HCT116 (cell line): ENCODE measurements around the gene DOCK1. TPM values are rescaled to one million over a fixed set of nuclear protein-coding genes. Genes with fewer than 3 reads are reported as not detected.

Experiments
- ATAC-seq: fragments of 200-7000 bp; cut with Tn5 transposase; 2 replicates; pipeline ENCODE4 v1.9.1; 2020; ENCODE audit warnings: mild to moderate bottlenecking, moderate library complexity
- BruUV-seq: library from RNA; stranded (reverse); fragments of 400-500 nt; replicated peaks from 2 replicates; lab custom pipeline; 2021; lab: Mats Ljungman, UMichigan
- CTCF ChIA-PET: fragments of 300-600 bp; sonication (Branson Sonifier 250); formaldehyde crosslinking; loops from one replicate; lab custom pipeline; 2021; ENCODE audit warnings: antibody characterized with exemption; lab: Charles Lee
- POLR2A ChIA-PET: fragments of 300-600, 350-600 bp; sonication (Branson Sonifier 250); formaldehyde crosslinking; loops from one replicate; lab custom pipeline; 2021; ENCODE audit warnings: antibody characterized with exemption; lab: Charles Lee
- RAD21 ChIA-PET, 2 experiments: fragments of 300-600 bp; sonication (Branson Sonifier 250); formaldehyde crosslinking; loops; one replicate each; lab custom pipeline; 2023; ENCODE audit warnings: low total read pairs in 2 of 2; ENCODE audit not compliant: uncharacterized antibody in 2 of 2, unreplicated experiment in 2 of 2, low non-redundant PET in 1 of 2; lab: Charles Lee
- DNase-seq: peaks from one replicate; pipeline ENCODE4 v3.0.0-alpha.2; 2010; ENCODE audit warnings: low read depth, low spot score
- H2AFZ ChIP-seq: fragments of 200-600 bp; shearing (Covaris generic), sonication (generic); 2 replicates; pipeline ENCODE4 v1.6.1; 2017; ENCODE audit warnings: low read depth, mixed run types, mixed read lengths, antibody characterized with exemption, low read length; ENCODE audit not compliant: poor library complexity, severe bottlenecking
- H3K27ac ChIP-seq: 2 replicates; pipeline ENCODE4 v1.5.1; 2012; ENCODE audit warnings: low read depth, low read length
- H3K27me3 ChIP-seq: fragments of 200-600 bp; sonication (generic); 2 replicates; pipeline ENCODE4 v1.6.1; 2016; ENCODE audit warnings: mixed run types, low read length, mixed read lengths; ENCODE audit not compliant: insufficient read depth
- H3K36me3 ChIP-seq, 2 experiments: fragments of 200-500 bp in 1 of 2; fragments of 200-600 bp in 1 of 2; sonication (Bioruptor generic) in 1 of 2; sonication (generic) in 1 of 2; 2 replicates each; pipeline versions ENCODE4 v1.5.1 to v1.6.1; 2014 to 2016; ENCODE audit warnings: low read length in 2 of 2, inconsistent platforms in 1 of 2, mixed read lengths in 1 of 2, mixed run types in 1 of 2; ENCODE audit not compliant: insufficient read depth in 2 of 2, control insufficient read depth in 1 of 2
- H3K4me1 ChIP-seq, 2 experiments: fragments of 200-600 bp in 1 of 2; sonication (generic) in 1 of 2; 2 replicates each; pipeline versions ENCODE4 v1.5.1 to v1.6.1; 2012 to 2017; ENCODE audit warnings: low read length in 2 of 2, inconsistent platforms in 1 of 2, mild to moderate bottlenecking in 1 of 2, mixed read lengths in 1 of 2, mixed run types in 1 of 2, moderate library complexity in 1 of 2; ENCODE audit not compliant: insufficient read depth in 2 of 2, control insufficient read depth in 1 of 2
- H3K4me2 ChIP-seq: fragments of 200-600 bp; sonication (generic); 2 replicates; pipeline ENCODE4 v1.6.1; 2017; ENCODE audit warnings: mixed run types, low read length, mixed read lengths
- H3K4me3 ChIP-seq, 2 experiments: fragments of 200-600 bp in 1 of 2; sonication (generic) in 1 of 2; replicated peaks in 1 of 2; 2 replicates each; pipeline ENCODE4 v1.5.1; 2011 to 2016; ENCODE audit warnings: low read length in 2 of 2, control low read depth in 1 of 2, low read depth in 1 of 2, mild to moderate bottlenecking in 1 of 2, mixed read lengths in 1 of 2, mixed run types in 1 of 2
- H3K79me2 ChIP-seq: fragments of 200-600 bp; sonication (generic); 2 replicates; pipeline ENCODE4 v1.6.1; 2017; ENCODE audit warnings: mild to moderate bottlenecking, mixed run types, low read length, moderate library complexity, mixed read lengths; ENCODE audit not compliant: insufficient read depth
- H3K9ac ChIP-seq: fragments of 200-600 bp; sonication (generic); 2 replicates; pipeline ENCODE4 v1.6.1; 2016; ENCODE audit warnings: low read length, mixed read lengths
- H3K9me2 ChIP-seq: fragments of 200-600 bp; sonication (generic), shearing (Covaris generic); 2 replicates; pipeline ENCODE4 v1.6.1; 2017; ENCODE audit warnings: mixed run types, mild to moderate bottlenecking, moderate library complexity; ENCODE audit not compliant: insufficient read depth
- H3K9me3 ChIP-seq, 2 experiments: fragments of 200-500 bp in 1 of 2; fragments of 200-600 bp in 1 of 2; sonication (Bioruptor generic) in 1 of 2; sonication (generic) in 1 of 2; 2 replicates each; pipeline ENCODE4 v1.6.1; 2014 to 2017; ENCODE audit warnings: low read length in 2 of 2, mixed read lengths in 2 of 2, inconsistent platforms in 1 of 2, low read depth in 1 of 2, mild to moderate bottlenecking in 1 of 2, mixed run types in 1 of 2, moderate library complexity in 1 of 2; ENCODE audit not compliant: control insufficient read depth in 1 of 2, insufficient read depth in 1 of 2
- H4K20me1 ChIP-seq: fragments of 200-600 bp; sonication (generic), shearing (Covaris generic); 2 replicates; pipeline ENCODE4 v1.6.1; 2017; ENCODE audit warnings: mixed run types, mild to moderate bottlenecking, moderate library complexity; ENCODE audit not compliant: insufficient read depth
- ATF3 ChIP-seq: IDR thresholded peaks from 2 replicates; pipeline ENCODE4 v1.6.1; 2012
- EGR1 ChIP-seq: IDR thresholded peaks from 2 replicates; pipeline ENCODE4 v1.6.1; 2012; ENCODE audit warnings: low read depth
- EZH2phosphoT487 ChIP-seq: fragments of 200-600 bp; IDR thresholded peaks from 2 replicates; pipeline ENCODE4 v1.6.1; 2018; ENCODE audit warnings: antibody characterized with exemption, borderline replicate concordance
- JUND ChIP-seq: IDR thresholded peaks from 2 replicates; pipeline ENCODE4 v1.6.1; 2012
- POLR2AphosphoS5 ChIP-seq: IDR thresholded peaks from 2 replicates; pipeline ENCODE4 v1.6.1; 2011; ENCODE audit warnings: mild to moderate bottlenecking, low read depth, low read length, moderate library complexity
- REST ChIP-seq: IDR thresholded peaks from 2 replicates; pipeline ENCODE4 v1.6.1; 2012; ENCODE audit warnings: low read depth
- SP1 ChIP-seq: IDR thresholded peaks from 2 replicates; pipeline ENCODE4 v1.6.1; 2012; ENCODE audit warnings: low read depth
- TCF7L2 ChIP-seq: IDR thresholded peaks from 2 replicates; pipeline ENCODE4 v1.7.0; 2011; ENCODE audit warnings: borderline replicate concordance, inconsistent platforms; ENCODE audit not compliant: insufficient read depth, insufficient read length; ENCODE audit errors: extremely low read depth
- ZFX ChIP-seq: fragments of 450-650 bp; IDR thresholded peaks from 2 replicates; pipeline ENCODE4 v1.6.1; 2017
- intact Hi-C: fragments of 100-400 bp; cut with micrococcal nuclease; formaldehyde crosslinking; loops from 2 replicates; pipeline ENCODE4 v1.10.0; 2022
- total RNA-seq: library from RNA; stranded (reverse); gene quantifications from one replicate; pipeline ENCODE4 v1.2.1, GENCODE V29; 2021; ENCODE audit not compliant: unreplicated experiment
- TF ChIP-seq, protein P1 (sequence below), 3 experiments: fragments of 200-600 bp in 1 of 3; sonication (generic) in 1 of 3; IDR thresholded peaks in 2 of 3; conservative IDR thresholded peaks in 1 of 3; 2 replicates each; pipeline ENCODE4 v1.5.1; 2012 to 2017; ENCODE audit warnings: low read depth in 2 of 3, low read length in 2 of 3, antibody characterized with exemption in 1 of 3, borderline replicate concordance in 1 of 3, control low read depth in 1 of 3, mild to moderate bottlenecking in 1 of 3, mixed read lengths in 1 of 3, mixed run types in 1 of 3, moderate library complexity in 1 of 3; ENCODE audit not compliant: insufficient read depth in 1 of 3
- TF ChIP-seq, protein P2 (sequence below): IDR thresholded peaks from 2 replicates; pipeline ENCODE4 v1.6.1; 2012

Gene DOCK1
- total RNA-seq, 1 experiment from 2014 or later = 46.5 TPM

- H3K36me3 ChIP-seq = no peaks in the 10 kb centered on the region
- H3K27ac ChIP-seq = no peak overlapping the region
- CTCF ChIA-PET = no interaction called here
- BruUV-seq = no TSS peak
- no peak overlapping the region for H3K4me2 ChIP-seq
- TF ChIP-seq REST = no peak
- TF ChIP-seq TCF7L2 = no peak
- TF ChIP-seq ZFX = no peak
- TF ChIP-seq POLR2AphosphoS5 = no peak
- no peak for TF ChIP-seq JUND
- TF ChIP-seq, protein P1, sequence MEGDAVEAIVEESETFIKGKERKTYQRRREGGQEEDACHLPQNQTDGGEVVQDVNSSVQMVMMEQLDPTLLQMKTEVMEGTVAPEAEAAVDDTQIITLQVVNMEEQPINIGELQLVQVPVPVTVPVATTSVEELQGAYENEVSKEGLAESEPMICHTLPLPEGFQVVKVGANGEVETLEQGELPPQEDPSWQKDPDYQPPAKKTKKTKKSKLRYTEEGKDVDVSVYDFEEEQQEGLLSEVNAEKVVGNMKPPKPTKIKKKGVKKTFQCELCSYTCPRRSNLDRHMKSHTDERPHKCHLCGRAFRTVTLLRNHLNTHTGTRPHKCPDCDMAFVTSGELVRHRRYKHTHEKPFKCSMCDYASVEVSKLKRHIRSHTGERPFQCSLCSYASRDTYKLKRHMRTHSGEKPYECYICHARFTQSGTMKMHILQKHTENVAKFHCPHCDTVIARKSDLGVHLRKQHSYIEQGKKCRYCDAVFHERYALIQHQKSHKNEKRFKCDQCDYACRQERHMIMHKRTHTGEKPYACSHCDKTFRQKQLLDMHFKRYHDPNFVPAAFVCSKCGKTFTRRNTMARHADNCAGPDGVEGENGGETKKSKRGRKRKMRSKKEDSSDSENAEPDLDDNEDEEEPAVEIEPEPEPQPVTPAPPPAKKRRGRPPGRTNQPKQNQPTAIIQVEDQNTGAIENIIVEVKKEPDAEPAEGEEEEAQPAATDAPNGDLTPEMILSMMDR (IDR thresholded peaks at IDR 0.05 in 2 of 3, conservative IDR thresholded peaks at IDR 0.05 in 1 of 3; ENCODE audit: borderline replicate concordance in 1 of 3, insufficient read depth in 1 of 3, low read depth in 2 of 3, low read length in 2 of 3) = no peak
- no peak for TF ChIP-seq EZH2phosphoT487
- no peak for TF ChIP-seq SP1
- TF ChIP-seq, protein P2, sequence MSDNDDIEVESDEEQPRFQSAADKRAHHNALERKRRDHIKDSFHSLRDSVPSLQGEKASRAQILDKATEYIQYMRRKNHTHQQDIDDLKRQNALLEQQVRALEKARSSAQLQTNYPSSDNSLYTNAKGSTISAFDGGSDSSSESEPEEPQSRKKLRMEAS = no peak
- no peak for TF ChIP-seq EGR1
- TF ChIP-seq ATF3 = no peak
- POLR2A ChIA-PET = no interaction called here
- no peaks in the 10 kb centered on the region for H3K9me3 ChIP-seq
- H3K9me2 ChIP-seq = no peaks in the 10 kb centered on the region
- ATAC-seq (no peak), DNase-seq (no peak)
- H4K20me1 ChIP-seq = no peaks in the 10 kb centered on the region
- RAD21 ChIA-PET = no interaction called here
- no peaks in the 10 kb centered on the region for H3K79me2 ChIP-seq
- no peak overlapping the region for H3K4me3 ChIP-seq
- no peak overlapping the region for H2AFZ ChIP-seq
- H3K4me1 ChIP-seq = peaks cover 7 to 14% of the 10 kb centered on the region in 2 experiments; a peak in 3 of 4 replicates
- no peak overlapping the region for H3K9ac ChIP-seq
- intact Hi-C loops = no loop called here
- no peaks in the 10 kb centered on the region for H3K27me3 ChIP-seq
Observed at GRCh38 chr10:126893206-126893605, 12.0 kb upstream of the DOCK1 start.
